ENCODE results near the gene MEI1. TPM values are rescaled to one million over a fixed set of nuclear protein-coding genes. Genes with fewer than 3 reads are reported as not detected.

MEI1 gene, protein sequence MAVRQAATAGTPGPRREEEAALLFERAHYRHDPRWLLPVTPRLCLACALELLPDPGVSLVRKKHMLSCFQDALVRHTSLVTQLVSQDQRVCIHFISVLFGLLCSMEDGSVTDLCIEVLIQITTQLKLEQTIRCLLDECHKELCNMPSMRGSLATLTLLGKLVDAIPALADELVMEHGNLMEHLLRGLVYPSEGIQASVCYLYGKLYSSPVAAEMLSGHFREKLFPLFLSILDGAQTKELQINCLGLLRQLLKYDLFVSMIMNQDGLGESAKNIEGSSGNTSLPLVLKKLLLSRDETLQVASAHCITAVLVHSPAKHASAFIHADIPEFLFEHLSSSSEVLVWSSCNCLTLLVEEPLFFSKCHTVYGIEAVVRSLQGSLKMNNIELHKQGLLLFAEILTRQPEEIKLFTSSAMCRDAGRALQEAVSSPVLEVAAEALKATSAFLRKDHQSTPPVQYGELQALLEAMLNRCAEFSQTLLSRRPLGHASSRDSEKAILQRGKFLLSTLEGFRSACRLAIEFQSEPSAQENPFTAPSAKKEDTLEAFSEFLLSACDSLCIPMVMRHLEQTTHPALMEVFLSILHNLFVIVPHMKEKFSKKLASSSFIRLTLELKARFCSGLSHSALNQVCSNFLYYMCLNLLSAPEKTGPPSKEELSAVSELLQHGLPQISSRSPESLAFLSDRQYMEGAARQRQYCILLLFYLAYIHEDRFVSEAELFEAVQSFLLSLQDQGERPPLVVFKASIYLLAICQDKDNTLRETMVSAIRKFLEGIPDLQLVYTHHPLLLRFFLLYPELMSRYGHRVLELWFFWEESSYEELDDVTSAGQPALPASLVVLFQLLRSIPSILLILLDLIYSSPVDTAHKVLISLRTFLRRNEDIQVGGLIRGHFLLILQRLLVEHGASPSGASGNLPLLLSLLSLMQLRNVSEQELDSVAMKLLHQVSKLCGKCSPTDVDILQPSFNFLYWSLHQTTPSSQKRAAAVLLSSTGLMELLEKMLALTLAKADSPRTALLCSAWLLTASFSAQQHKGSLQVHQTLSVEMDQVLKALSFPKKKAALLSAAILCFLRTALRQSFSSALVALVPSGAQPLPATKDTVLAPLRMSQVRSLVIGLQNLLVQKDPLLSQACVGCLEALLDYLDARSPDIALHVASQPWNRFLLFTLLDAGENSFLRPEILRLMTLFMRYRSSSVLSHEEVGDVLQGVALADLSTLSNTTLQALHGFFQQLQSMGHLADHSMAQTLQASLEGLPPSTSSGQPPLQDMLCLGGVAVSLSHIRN
- 0.16 and 0.48 TPM in 2 replicates for total RNA-seq
- long read RNA-seq, result 0 reads

GRCh38 chr22:41699264-41700107 lies at the start of gene MEI1:
MEI1 (plus strand) TSS chr22:41699503; CDS start chr22:41699539, 36 bp downstream.
- Mint-ChIP-seq H3K4me3 (no peak within 1 kb of the TSS), H3K36me3 (ENCODE audit: low read depth) (no peaks in the 10 kb centered on the region), H3K9me3 (no peaks in the 10 kb centered on the region), H3K27me3 (ENCODE audit: low read depth) (no peaks in the 10 kb centered on the region), H3K4me1 (peaks cover 10% of the 10 kb centered on the region), H3K27ac (ENCODE audit: unreplicated experiment) (no peak within 1 kb of the TSS)
- TF ChIP-seq CTCF (conservative IDR thresholded peaks at IDR 0.05), result no peak
- no peak for DNase-seq (ENCODE audit: low read depth, low spot score)

GRCh38 chr22:41650229-41650628 lies 49.1 kb upstream of the MEI1 start:
- peaks cover 22% of the 10 kb centered on the region for H3K36me3 Mint-ChIP-seq (ENCODE audit: low read depth)
- no peaks in the 10 kb centered on the region for H3K9me3 Mint-ChIP-seq
- H3K27me3 Mint-ChIP-seq (ENCODE audit: low read depth), result no peaks in the 10 kb centered on the region
- DNase-seq (ENCODE audit: low read depth, low spot score), result no peak
- H3K4me3 Mint-ChIP-seq, result no peak overlapping the region
- peak overlapping the region; percentile 83 for H3K27ac Mint-ChIP-seq (ENCODE audit: unreplicated experiment)
- H3K4me1 Mint-ChIP-seq, result no peaks in the 10 kb centered on the region
- TF ChIP-seq CTCF (conservative IDR thresholded peaks at IDR 0.05), result no peak

DNA sequence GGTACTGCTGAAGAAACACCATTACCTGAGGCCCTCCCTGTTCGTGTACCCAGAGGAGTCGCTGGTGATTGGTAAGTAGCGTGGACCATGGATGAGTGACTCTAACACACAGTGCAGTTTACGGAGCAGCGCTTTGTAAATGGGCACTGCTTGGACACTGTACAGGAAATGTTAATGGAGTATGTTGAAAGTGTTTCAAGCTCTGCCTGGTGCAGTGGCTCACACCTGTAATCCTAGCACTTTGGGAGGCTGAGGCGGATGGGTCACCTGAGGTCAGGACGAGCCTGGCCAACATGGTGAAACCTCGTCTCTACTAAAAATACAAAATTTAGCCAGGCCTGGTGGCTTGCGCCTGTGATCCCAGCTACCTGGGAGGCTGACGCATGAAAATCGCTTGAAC lies 48.5 kb upstream of the MEI1 start:
- peaks cover 22% of the 10 kb centered on the region for H3K36me3 Mint-ChIP-seq (ENCODE audit: low read depth)
- H3K27ac Mint-ChIP-seq (ENCODE audit: unreplicated experiment), result no peak overlapping the region
- H3K4me1 Mint-ChIP-seq, result no peaks in the 10 kb centered on the region
- no peaks in the 10 kb centered on the region for H3K27me3 Mint-ChIP-seq (ENCODE audit: low read depth)
- H3K9me3 Mint-ChIP-seq, result no peaks in the 10 kb centered on the region
- no peak for TF ChIP-seq CTCF (conservative IDR thresholded peaks at IDR 0.05)
- H3K4me3 Mint-ChIP-seq, result no peak overlapping the region
- DNase-seq (ENCODE audit: low read depth, low spot score), result no peak

- no peaks in the 10 kb centered on the region for H3K9me3 Mint-ChIP-seq
- H3K4me3 Mint-ChIP-seq, result no peak overlapping the region
- H3K27ac Mint-ChIP-seq (ENCODE audit: unreplicated experiment), result no peak overlapping the region
- no peaks in the 10 kb centered on the region for H3K4me1 Mint-ChIP-seq
- TF ChIP-seq CTCF (conservative IDR thresholded peaks at IDR 0.05), result no peak
- peaks cover 22% of the 10 kb centered on the region for H3K36me3 Mint-ChIP-seq (ENCODE audit: low read depth)
- no peak for DNase-seq (ENCODE audit: low read depth, low spot score)
- H3K27me3 Mint-ChIP-seq (ENCODE audit: low read depth), result no peaks in the 10 kb centered on the region
Measured at GRCh38 chr22:41654322-41654721, 45.0 kb upstream of the MEI1 start.
